ENCODE data around the gene PHLPP2. TPM values are rescaled to one million over a fixed set of nuclear protein-coding genes. Genes with fewer than 3 reads are reported as not detected.
"Not testable (repeated sequence)": the region's sequence is repeated elsewhere in the genome, so short reads cannot be mapped to it uniquely, and the experiment has no call there.

The PHLPP2 gene
- total RNA-seq, 1 donor from 2014 or later: 12.7 TPM

- peaks cover 4% of the 10 kb centered on the region for H3K4me1 Mint-ChIP-seq (ENCODE audit: low read depth)
- H3K36me3 Mint-ChIP-seq (ENCODE audit: insufficient read depth): no peaks in the 10 kb centered on the region
- no peak overlapping the region for H3K27ac Mint-ChIP-seq
- H3K27me3 Mint-ChIP-seq: no peaks in the 10 kb centered on the region
- TF ChIP-seq, protein P1, sequence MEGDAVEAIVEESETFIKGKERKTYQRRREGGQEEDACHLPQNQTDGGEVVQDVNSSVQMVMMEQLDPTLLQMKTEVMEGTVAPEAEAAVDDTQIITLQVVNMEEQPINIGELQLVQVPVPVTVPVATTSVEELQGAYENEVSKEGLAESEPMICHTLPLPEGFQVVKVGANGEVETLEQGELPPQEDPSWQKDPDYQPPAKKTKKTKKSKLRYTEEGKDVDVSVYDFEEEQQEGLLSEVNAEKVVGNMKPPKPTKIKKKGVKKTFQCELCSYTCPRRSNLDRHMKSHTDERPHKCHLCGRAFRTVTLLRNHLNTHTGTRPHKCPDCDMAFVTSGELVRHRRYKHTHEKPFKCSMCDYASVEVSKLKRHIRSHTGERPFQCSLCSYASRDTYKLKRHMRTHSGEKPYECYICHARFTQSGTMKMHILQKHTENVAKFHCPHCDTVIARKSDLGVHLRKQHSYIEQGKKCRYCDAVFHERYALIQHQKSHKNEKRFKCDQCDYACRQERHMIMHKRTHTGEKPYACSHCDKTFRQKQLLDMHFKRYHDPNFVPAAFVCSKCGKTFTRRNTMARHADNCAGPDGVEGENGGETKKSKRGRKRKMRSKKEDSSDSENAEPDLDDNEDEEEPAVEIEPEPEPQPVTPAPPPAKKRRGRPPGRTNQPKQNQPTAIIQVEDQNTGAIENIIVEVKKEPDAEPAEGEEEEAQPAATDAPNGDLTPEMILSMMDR (IDR thresholded peaks at IDR 0.05; ENCODE audit: unreplicated experiment): peak; percentile 100
- peak; percentile 89 for DNase-seq (ENCODE audit: low spot score, unreplicated experiment)
- H3K9me3 Mint-ChIP-seq (ENCODE audit: low read depth): no peaks in the 10 kb centered on the region
- H3K4me3 Mint-ChIP-seq (ENCODE audit: low read depth): no peak overlapping the region
Observed at GRCh38 chr16:71610936-71611871, 113.3 kb downstream of the PHLPP2 start.

- Mint-ChIP-seq H3K36me3 (ENCODE audit: insufficient read depth) (no peaks in the 10 kb centered on the region), H3K4me3 (ENCODE audit: low read depth) (no peak overlapping the region), H3K27me3 (no peaks in the 10 kb centered on the region), H3K4me1 (ENCODE audit: low read depth) (peaks cover 4% of the 10 kb centered on the region), H3K9me3 (ENCODE audit: low read depth) (no peaks in the 10 kb centered on the region), H3K27ac (no peak overlapping the region)
- TF ChIP-seq, protein P1 (IDR thresholded peaks at IDR 0.05; ENCODE audit: unreplicated experiment): no peak
- no peak for DNase-seq (ENCODE audit: low spot score, unreplicated experiment)
Observed at GRCh38 chr16:71610447-71610846, 114.1 kb downstream of the PHLPP2 start.

GRCh38 chr16:71609066-71609465 lies 115.4 kb downstream of the PHLPP2 start:
- no peak for DNase-seq (ENCODE audit: low spot score, unreplicated experiment)
- no peak overlapping the region for H3K27ac Mint-ChIP-seq
- peaks cover 4% of the 10 kb centered on the region for H3K4me1 Mint-ChIP-seq (ENCODE audit: low read depth)
- no peak overlapping the region for H3K4me3 Mint-ChIP-seq (ENCODE audit: low read depth)
- H3K27me3 Mint-ChIP-seq: no peaks in the 10 kb centered on the region
- no peaks in the 10 kb centered on the region for H3K9me3 Mint-ChIP-seq (ENCODE audit: low read depth)
- H3K36me3 Mint-ChIP-seq (ENCODE audit: insufficient read depth): no peaks in the 10 kb centered on the region
- TF ChIP-seq, protein P1 (IDR thresholded peaks at IDR 0.05; ENCODE audit: unreplicated experiment): no peak

DNA sequence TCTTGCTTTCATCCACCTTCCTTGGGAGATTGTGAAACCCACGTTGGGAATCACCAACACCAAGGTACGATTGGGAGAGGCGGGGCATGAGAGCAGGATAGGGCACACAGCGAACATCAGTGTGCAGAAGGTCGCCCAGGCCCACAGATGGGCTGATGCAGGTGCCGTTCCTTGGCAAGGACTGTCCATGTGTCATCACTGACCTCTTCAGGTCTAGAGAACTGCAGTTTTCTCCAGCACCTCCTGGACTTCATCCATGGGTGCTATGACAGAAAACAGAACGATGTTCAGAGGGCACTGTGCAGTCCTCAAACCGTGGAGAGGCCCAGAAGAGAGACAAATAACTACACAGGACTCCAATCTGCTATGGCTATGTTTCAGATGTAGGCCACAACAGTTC lies 123.7 kb downstream of the PHLPP2 start:
- Mint-ChIP-seq H3K36me3 (ENCODE audit: insufficient read depth) (no peaks in the 10 kb centered on the region), H3K27ac (no peak overlapping the region), H3K27me3 (no peaks in the 10 kb centered on the region), H3K9me3 (ENCODE audit: low read depth) (peaks cover 6% of the 10 kb centered on the region), H3K4me1 (ENCODE audit: low read depth) (peaks cover 1% of the 10 kb centered on the region), H3K4me3 (ENCODE audit: low read depth) (no peak overlapping the region)
- TF ChIP-seq, protein P1 (IDR thresholded peaks at IDR 0.05; ENCODE audit: unreplicated experiment): no peak
- no peak for DNase-seq (ENCODE audit: low spot score, unreplicated experiment)

- not testable (repeated sequence) for H3K9me3 Mint-ChIP-seq (ENCODE audit: low read depth); H3K36me3 Mint-ChIP-seq (ENCODE audit: insufficient read depth); H3K4me3 Mint-ChIP-seq (ENCODE audit: low read depth); DNase-seq (ENCODE audit: low spot score, unreplicated experiment); H3K27ac Mint-ChIP-seq; H3K27me3 Mint-ChIP-seq
- H3K4me1 Mint-ChIP-seq (ENCODE audit: low read depth): peaks cover 11% of the 10 kb centered on the region
Observed at GRCh38 chr16:71598426-71598825, 126.1 kb downstream of the PHLPP2 start.

DNA sequence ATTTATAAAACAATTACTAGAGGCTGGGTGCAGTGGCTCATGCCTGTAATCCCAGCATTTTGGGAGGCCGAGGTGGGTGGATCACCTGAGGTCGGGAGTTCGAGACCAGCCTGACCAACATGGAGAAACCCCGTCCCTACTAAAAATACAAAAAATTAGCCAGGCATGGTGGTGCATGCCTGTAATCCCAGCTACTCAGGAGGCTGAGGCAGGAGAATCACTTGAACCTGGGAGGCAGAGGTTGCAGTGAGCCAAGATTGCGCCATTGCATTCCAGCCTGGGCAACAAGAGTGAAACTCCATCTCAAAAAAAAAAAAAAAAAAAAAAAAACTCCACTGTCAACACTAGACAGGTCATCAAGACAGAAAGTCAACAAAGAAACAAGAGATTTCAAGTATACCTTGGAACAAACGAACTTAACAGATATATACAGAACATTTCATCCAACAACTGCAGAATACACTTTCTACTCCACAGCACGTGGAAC lies 129.1 kb downstream of the PHLPP2 start:
- peaks cover 15% of the 10 kb centered on the region for H3K4me1 Mint-ChIP-seq (ENCODE audit: low read depth)
- not testable (repeated sequence) for DNase-seq (ENCODE audit: low spot score, unreplicated experiment); H3K27ac Mint-ChIP-seq; H3K36me3 Mint-ChIP-seq (ENCODE audit: insufficient read depth); H3K4me3 Mint-ChIP-seq (ENCODE audit: low read depth); H3K27me3 Mint-ChIP-seq; H3K9me3 Mint-ChIP-seq (ENCODE audit: low read depth)

Other genes with a start within 250 kb of the PHLPP2 start
- gene ZNF19, start 235.4 kb downstream of the PHLPP2 start, total RNA-seq: 15.7 and 17.1 TPM in 2 replicates
- 0.16 TPM in 1 of 2 replicates, not detected in the other for gene CHST4, start 198.3 kb downstream of the PHLPP2 start, total RNA-seq
- gene TAT, start 147.6 kb downstream of the PHLPP2 start, total RNA-seq: not detected in 2 replicates
- 32.3 and 33.7 TPM in 2 replicates for gene MARVELD3, start 98.5 kb downstream of the PHLPP2 start, total RNA-seq
- gene AP1G1, start 84.1 kb upstream of the PHLPP2 start, total RNA-seq: 101 and 109 TPM in 2 replicates
- gene ATXN1L, start 121.3 kb upstream of the PHLPP2 start, total RNA-seq: 28.5 and 28.6 TPM in 2 replicates
- gene ZNF821, start 159.5 kb upstream of the PHLPP2 start, total RNA-seq: 32.3 and 32.6 TPM in 2 replicates
- 280 and 304 TPM in 2 replicates for gene IST1, start 170.8 kb upstream of the PHLPP2 start, total RNA-seq

Data from progenitor cell of endocrine pancreas (in vitro differentiated cells).